Measurements from ENCODE around the gene UPF2.

GRCh38 chr10:11870900-11871400 is 171.7 kb downstream of the UPF2 start:
- TF ChIP-seq NRF1 (conservative IDR thresholded peaks at IDR 0.05; ENCODE audit: low read depth, low read length) (no peak), RAD21 (IDR thresholded peaks at IDR 0.05; ENCODE audit: insufficient read depth, low read depth, low read length) (no peak), KLF5 (IDR thresholded peaks at IDR 0.05; ENCODE audit: partially characterized antibody) (no peak), TCF12 (IDR thresholded peaks at IDR 0.05; ENCODE audit: low read depth, low read length) (no peak), MXI1 (IDR thresholded peaks at IDR 0.05; ENCODE audit: low read depth, low read length) (no peak)
- TF ChIP-seq, protein P1, sequence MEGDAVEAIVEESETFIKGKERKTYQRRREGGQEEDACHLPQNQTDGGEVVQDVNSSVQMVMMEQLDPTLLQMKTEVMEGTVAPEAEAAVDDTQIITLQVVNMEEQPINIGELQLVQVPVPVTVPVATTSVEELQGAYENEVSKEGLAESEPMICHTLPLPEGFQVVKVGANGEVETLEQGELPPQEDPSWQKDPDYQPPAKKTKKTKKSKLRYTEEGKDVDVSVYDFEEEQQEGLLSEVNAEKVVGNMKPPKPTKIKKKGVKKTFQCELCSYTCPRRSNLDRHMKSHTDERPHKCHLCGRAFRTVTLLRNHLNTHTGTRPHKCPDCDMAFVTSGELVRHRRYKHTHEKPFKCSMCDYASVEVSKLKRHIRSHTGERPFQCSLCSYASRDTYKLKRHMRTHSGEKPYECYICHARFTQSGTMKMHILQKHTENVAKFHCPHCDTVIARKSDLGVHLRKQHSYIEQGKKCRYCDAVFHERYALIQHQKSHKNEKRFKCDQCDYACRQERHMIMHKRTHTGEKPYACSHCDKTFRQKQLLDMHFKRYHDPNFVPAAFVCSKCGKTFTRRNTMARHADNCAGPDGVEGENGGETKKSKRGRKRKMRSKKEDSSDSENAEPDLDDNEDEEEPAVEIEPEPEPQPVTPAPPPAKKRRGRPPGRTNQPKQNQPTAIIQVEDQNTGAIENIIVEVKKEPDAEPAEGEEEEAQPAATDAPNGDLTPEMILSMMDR (IDR thresholded peaks at IDR 0.05 in 2 of 3, conservative IDR thresholded peaks at IDR 0.05 in 1 of 3; ENCODE audit: control insufficient read depth in 2 of 3, extremely low read depth in 1 of 3, insufficient read depth in 1 of 3, low read depth in 3 of 3, low read length in 3 of 3) = no peak

All from GM12878 (cell line).